ENCODE data around the gene HABP2.

HABP2 gene

GRCh38 chr10:113631684-113632367, 79.0 kb downstream of the HABP2 start:
- no peak overlapping the region for H3K4me3 ChIP-seq
- DNase-seq (ENCODE audit: low spot score), result no peak
- TF ChIP-seq CTCF (IDR thresholded peaks at IDR 0.05), result no peak
- no peak overlapping the region for H3K27ac ChIP-seq

All from coronary artery (tissue), 2 donors.